ENCODE results near the gene SPDYE5.
"Not testable (repeated sequence)": the region's sequence is repeated elsewhere in the genome, so short reads cannot be mapped to it uniquely, and the experiment has no call there.

Gene SPDYE5, protein sequence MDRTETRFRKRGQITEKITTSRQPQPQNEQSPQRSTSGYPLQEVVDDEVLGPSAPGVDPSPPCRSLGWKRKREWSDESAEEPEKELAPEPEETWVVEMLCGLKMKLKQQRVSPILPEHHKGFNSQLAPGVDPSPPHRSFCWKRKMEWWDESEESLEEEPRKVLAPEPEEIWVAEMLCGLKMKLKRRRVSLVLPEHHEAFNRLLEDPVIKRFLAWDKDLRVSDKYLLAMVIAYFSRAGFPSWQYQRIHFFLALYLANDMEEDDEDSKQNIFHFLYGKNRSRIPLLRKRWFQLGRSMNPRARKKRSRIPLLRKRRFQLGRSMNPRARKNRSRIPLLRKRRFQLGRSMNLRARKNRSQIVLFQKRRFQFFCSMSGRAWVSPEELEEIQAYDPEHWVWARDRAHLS

DNA sequence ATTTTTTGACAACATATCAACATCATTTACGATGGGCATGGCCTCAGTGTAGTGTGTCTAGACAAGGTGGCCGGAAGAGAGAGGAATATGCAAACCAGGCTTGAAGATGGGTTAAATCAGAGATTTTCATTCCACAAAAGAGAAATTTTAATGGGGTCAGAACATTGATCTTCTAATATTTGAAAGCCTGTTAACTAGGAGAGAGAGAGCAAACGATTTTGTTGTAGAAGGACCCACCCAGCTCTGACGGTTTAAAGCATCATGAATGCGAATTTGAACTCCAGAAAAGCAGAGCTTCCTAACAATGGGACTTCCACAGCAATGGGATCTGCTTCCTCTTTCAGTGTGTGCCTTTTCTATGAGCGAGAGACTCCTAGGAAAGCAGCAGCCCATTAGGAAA lies at the start of gene SPDYE5:
Gene SPDYE5, plus strand, starts transcription at position 301 of the 400 bp plus-strand sequence. CDS start 1,728 bp downstream, outside the sequence.
- H3K4me1 ChIP-seq (ENCODE audit: control insufficient read depth, insufficient read depth, low read length); H3K4me3 ChIP-seq (ENCODE audit: low read depth, low read length); H3K9me3 ChIP-seq (ENCODE audit: control insufficient read depth, insufficient read depth, low read length); H3K27me3 ChIP-seq (ENCODE audit: control insufficient read depth, insufficient read depth, low read length); H3K36me3 ChIP-seq (ENCODE audit: control insufficient read depth, insufficient read depth, low read length); H3K9ac ChIP-seq (ENCODE audit: low read depth, low read length): not testable (repeated sequence)

DNA sequence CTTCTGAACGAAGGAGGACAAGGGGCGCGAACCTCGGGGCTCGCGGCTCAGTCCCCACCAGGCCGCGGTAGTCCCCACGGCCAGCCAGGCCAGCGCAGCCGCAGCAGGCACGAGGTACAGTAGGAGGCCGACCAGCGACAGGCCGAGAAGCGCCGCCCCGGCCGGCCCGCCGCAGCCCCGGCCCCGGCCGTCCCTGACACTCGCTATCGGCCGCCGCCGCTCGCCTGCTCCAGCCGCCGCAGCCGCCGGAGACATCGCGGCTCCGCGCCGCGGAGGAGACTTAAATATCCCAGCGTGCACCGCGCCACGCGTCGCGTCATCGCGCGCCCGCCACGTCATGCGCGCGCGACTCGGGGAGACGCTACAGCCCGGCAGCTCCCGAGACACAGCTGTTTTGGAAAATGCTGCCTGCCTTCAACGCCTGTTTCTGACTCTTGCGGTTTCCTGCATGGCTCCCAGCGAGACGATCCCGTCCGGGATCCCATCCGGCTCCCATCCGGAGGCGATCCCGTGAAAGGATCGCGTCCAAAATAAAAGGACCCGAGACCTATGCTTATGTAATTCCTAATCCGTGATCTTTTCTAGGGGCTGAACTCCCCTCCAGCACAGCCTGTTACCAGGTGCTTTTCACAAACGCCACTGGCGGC lies 49.5 kb upstream of the SPDYE5 start:
- H3K36me3 ChIP-seq (ENCODE audit: control insufficient read depth, insufficient read depth, low read length); H3K27me3 ChIP-seq (ENCODE audit: control insufficient read depth, insufficient read depth, low read length); H3K4me1 ChIP-seq (ENCODE audit: control insufficient read depth, insufficient read depth, low read length); H3K9ac ChIP-seq (ENCODE audit: low read depth, low read length); H3K9me3 ChIP-seq (ENCODE audit: control insufficient read depth, insufficient read depth, low read length): not testable (repeated sequence)
- H3K4me3 ChIP-seq (ENCODE audit: low read depth, low read length), result peak overlapping the region; percentile 63

- not testable (repeated sequence) for H3K9ac ChIP-seq (ENCODE audit: low read depth, low read length); H3K4me3 ChIP-seq (ENCODE audit: low read depth, low read length); H3K4me1 ChIP-seq (ENCODE audit: control insufficient read depth, insufficient read depth, low read length); H3K9me3 ChIP-seq (ENCODE audit: control insufficient read depth, insufficient read depth, low read length); H3K27me3 ChIP-seq (ENCODE audit: control insufficient read depth, insufficient read depth, low read length); H3K36me3 ChIP-seq (ENCODE audit: control insufficient read depth, insufficient read depth, low read length)
These were observed 42.2 kb upstream of the SPDYE5 start for GRCh38 chr7:75449946-75450345.

GRCh38 chr7:75452494-75452955 lies 39.6 kb upstream of the SPDYE5 start:
- not testable (repeated sequence) for H3K9me3 ChIP-seq (ENCODE audit: control insufficient read depth, insufficient read depth, low read length); H3K9ac ChIP-seq (ENCODE audit: low read depth, low read length); H3K27me3 ChIP-seq (ENCODE audit: control insufficient read depth, insufficient read depth, low read length); H3K4me1 ChIP-seq (ENCODE audit: control insufficient read depth, insufficient read depth, low read length); H3K4me3 ChIP-seq (ENCODE audit: low read depth, low read length); H3K36me3 ChIP-seq (ENCODE audit: control insufficient read depth, insufficient read depth, low read length)

DNA sequence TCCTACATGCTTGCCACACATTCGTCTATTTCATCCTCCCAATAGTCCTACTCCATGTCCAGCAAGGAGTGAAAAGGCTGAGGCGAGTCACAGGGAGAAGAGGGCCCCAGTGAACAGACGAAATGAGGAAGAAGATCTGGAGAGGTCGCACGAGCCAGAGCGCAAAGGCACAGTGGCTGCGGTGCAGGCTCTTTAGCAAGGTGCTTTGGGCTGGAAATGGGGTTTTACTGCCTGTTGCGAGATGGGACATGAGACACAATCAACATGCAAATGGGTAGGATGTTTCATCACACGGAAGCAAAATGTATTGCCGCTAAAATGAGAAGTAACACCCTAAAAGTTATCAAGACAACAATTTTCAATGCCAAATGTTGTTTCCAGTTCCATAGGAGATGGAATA lies 35.7 kb upstream of the SPDYE5 start:
- not testable (repeated sequence) for H3K4me1 ChIP-seq (ENCODE audit: control insufficient read depth, insufficient read depth, low read length); H3K27me3 ChIP-seq (ENCODE audit: control insufficient read depth, insufficient read depth, low read length); H3K36me3 ChIP-seq (ENCODE audit: control insufficient read depth, insufficient read depth, low read length); H3K4me3 ChIP-seq (ENCODE audit: low read depth, low read length); H3K9ac ChIP-seq (ENCODE audit: low read depth, low read length); H3K9me3 ChIP-seq (ENCODE audit: control insufficient read depth, insufficient read depth, low read length)

DNA sequence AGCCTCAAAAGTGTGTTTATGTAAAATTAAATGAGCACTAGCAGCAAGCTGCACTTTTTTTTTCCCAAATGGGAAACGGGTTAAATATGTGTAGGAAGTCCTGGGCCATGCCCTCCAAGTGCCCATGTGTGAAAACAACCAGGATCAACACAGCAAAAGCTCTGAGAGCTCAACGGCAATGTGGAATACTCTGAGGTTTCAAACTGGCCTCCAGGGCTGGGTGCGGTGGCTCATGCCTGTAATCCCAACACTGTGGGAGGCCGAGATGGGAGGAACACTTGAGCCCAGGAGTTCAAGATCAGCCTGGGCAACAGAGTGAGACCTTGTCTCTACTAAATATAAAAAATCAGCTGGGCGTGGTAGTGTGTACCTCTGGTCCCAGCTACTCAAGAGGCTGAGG lies 34.1 kb upstream of the SPDYE5 start:
- not testable (repeated sequence) for H3K4me3 ChIP-seq (ENCODE audit: low read depth, low read length); H3K9ac ChIP-seq (ENCODE audit: low read depth, low read length); H3K9me3 ChIP-seq (ENCODE audit: control insufficient read depth, insufficient read depth, low read length); H3K27me3 ChIP-seq (ENCODE audit: control insufficient read depth, insufficient read depth, low read length); H3K4me1 ChIP-seq (ENCODE audit: control insufficient read depth, insufficient read depth, low read length); H3K36me3 ChIP-seq (ENCODE audit: control insufficient read depth, insufficient read depth, low read length)

DNA sequence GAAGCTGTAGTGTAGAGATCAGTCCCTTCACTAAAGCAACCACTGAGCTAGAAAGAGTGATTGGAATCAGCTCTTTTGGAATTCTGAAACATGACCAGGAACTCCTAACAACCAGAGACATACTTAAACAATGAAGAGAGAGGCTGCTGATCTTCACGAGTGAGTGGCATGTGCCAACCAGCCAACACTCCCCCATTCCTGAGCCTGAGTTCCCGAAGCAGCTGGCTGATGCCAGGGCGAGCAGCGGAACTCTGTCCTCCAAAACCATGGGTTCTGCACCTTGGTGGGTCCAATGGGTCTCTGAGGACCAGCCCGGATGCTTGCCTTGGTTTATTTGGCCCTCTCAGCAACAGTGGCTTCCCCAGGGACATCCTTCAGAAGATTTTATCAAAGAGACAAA lies 31.6 kb upstream of the SPDYE5 start:
- H3K27me3 ChIP-seq (ENCODE audit: control insufficient read depth, insufficient read depth, low read length); H3K4me3 ChIP-seq (ENCODE audit: low read depth, low read length); H3K36me3 ChIP-seq (ENCODE audit: control insufficient read depth, insufficient read depth, low read length); H3K4me1 ChIP-seq (ENCODE audit: control insufficient read depth, insufficient read depth, low read length); H3K9me3 ChIP-seq (ENCODE audit: control insufficient read depth, insufficient read depth, low read length); H3K9ac ChIP-seq (ENCODE audit: low read depth, low read length): not testable (repeated sequence)

- not testable (repeated sequence) for H3K4me3 ChIP-seq (ENCODE audit: low read depth, low read length); H3K9me3 ChIP-seq (ENCODE audit: control insufficient read depth, insufficient read depth, low read length); H3K36me3 ChIP-seq (ENCODE audit: control insufficient read depth, insufficient read depth, low read length); H3K9ac ChIP-seq (ENCODE audit: low read depth, low read length); H3K27me3 ChIP-seq (ENCODE audit: control insufficient read depth, insufficient read depth, low read length); H3K4me1 ChIP-seq (ENCODE audit: control insufficient read depth, insufficient read depth, low read length)
These were observed 22.0 kb upstream of the SPDYE5 start for GRCh38 chr7:75470166-75470565.

DNA sequence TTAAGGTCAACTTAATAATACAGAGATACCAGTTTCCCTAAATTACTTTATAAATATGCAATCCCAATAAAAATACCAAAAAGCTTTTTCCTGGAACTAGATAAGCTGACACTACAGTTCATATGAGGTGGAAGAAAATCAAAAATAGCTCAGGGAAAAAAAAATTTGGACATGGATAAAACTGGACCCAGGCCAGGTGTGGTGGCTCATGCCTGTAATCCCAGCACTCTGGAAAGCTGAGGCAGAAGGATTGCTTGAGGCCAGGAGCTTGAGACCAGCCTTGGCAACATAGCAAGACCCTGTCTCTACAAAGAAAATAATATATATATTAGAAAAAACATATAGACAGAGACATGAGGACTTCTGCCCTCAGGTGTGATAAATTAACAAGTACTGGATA lies 14.7 kb upstream of the SPDYE5 start:
- not testable (repeated sequence) for H3K4me1 ChIP-seq (ENCODE audit: control insufficient read depth, insufficient read depth, low read length); H3K36me3 ChIP-seq (ENCODE audit: control insufficient read depth, insufficient read depth, low read length); H3K9me3 ChIP-seq (ENCODE audit: control insufficient read depth, insufficient read depth, low read length); H3K4me3 ChIP-seq (ENCODE audit: low read depth, low read length); H3K27me3 ChIP-seq (ENCODE audit: control insufficient read depth, insufficient read depth, low read length); H3K9ac ChIP-seq (ENCODE audit: low read depth, low read length)

- not testable (repeated sequence) for H3K9ac ChIP-seq (ENCODE audit: low read depth, low read length); H3K4me1 ChIP-seq (ENCODE audit: control insufficient read depth, insufficient read depth, low read length); H3K9me3 ChIP-seq (ENCODE audit: control insufficient read depth, insufficient read depth, low read length); H3K36me3 ChIP-seq (ENCODE audit: control insufficient read depth, insufficient read depth, low read length); H3K27me3 ChIP-seq (ENCODE audit: control insufficient read depth, insufficient read depth, low read length); H3K4me3 ChIP-seq (ENCODE audit: low read depth, low read length)
These were observed 11.8 kb upstream of the SPDYE5 start for GRCh38 chr7:75480313-75480712.

- H3K27me3 ChIP-seq (ENCODE audit: control insufficient read depth, insufficient read depth, low read length); H3K4me1 ChIP-seq (ENCODE audit: control insufficient read depth, insufficient read depth, low read length); H3K36me3 ChIP-seq (ENCODE audit: control insufficient read depth, insufficient read depth, low read length); H3K9me3 ChIP-seq (ENCODE audit: control insufficient read depth, insufficient read depth, low read length): not testable (repeated sequence)
- peak overlapping the region; percentile 66 for H3K4me3 ChIP-seq (ENCODE audit: low read depth, low read length)
- peak overlapping the region; percentile 81 for H3K9ac ChIP-seq (ENCODE audit: low read depth, low read length)
These were observed 6.7 kb upstream of the SPDYE5 start for GRCh38 chr7:75485355-75485978.

- H3K4me1 ChIP-seq (ENCODE audit: control insufficient read depth, insufficient read depth, low read length); H3K36me3 ChIP-seq (ENCODE audit: control insufficient read depth, insufficient read depth, low read length); H3K27me3 ChIP-seq (ENCODE audit: control insufficient read depth, insufficient read depth, low read length); H3K9me3 ChIP-seq (ENCODE audit: control insufficient read depth, insufficient read depth, low read length): not testable (repeated sequence)
- Histone ChIP-seq H3K9ac (ENCODE audit: low read depth, low read length) (peak within 1 kb of the TSS; percentile 81), H3K4me3 (ENCODE audit: low read depth, low read length) (peak within 1 kb of the TSS; percentile 66)
These were observed 6.0 kb upstream of the SPDYE5 start, which contains the start of gene POM121C for GRCh38 chr7:75485979-75486643. POM121C (minus strand) TSS chr7:75486299; CDS start chr7:75441496, 44,803 bp downstream.
